ENCODE measurements around the gene FKBP5.

- TF ChIP-seq, protein P1, sequence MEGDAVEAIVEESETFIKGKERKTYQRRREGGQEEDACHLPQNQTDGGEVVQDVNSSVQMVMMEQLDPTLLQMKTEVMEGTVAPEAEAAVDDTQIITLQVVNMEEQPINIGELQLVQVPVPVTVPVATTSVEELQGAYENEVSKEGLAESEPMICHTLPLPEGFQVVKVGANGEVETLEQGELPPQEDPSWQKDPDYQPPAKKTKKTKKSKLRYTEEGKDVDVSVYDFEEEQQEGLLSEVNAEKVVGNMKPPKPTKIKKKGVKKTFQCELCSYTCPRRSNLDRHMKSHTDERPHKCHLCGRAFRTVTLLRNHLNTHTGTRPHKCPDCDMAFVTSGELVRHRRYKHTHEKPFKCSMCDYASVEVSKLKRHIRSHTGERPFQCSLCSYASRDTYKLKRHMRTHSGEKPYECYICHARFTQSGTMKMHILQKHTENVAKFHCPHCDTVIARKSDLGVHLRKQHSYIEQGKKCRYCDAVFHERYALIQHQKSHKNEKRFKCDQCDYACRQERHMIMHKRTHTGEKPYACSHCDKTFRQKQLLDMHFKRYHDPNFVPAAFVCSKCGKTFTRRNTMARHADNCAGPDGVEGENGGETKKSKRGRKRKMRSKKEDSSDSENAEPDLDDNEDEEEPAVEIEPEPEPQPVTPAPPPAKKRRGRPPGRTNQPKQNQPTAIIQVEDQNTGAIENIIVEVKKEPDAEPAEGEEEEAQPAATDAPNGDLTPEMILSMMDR (IDR thresholded peaks at IDR 0.05; ENCODE audit: insufficient read depth, low read length), result no peak
- TF ChIP-seq, protein P2, sequence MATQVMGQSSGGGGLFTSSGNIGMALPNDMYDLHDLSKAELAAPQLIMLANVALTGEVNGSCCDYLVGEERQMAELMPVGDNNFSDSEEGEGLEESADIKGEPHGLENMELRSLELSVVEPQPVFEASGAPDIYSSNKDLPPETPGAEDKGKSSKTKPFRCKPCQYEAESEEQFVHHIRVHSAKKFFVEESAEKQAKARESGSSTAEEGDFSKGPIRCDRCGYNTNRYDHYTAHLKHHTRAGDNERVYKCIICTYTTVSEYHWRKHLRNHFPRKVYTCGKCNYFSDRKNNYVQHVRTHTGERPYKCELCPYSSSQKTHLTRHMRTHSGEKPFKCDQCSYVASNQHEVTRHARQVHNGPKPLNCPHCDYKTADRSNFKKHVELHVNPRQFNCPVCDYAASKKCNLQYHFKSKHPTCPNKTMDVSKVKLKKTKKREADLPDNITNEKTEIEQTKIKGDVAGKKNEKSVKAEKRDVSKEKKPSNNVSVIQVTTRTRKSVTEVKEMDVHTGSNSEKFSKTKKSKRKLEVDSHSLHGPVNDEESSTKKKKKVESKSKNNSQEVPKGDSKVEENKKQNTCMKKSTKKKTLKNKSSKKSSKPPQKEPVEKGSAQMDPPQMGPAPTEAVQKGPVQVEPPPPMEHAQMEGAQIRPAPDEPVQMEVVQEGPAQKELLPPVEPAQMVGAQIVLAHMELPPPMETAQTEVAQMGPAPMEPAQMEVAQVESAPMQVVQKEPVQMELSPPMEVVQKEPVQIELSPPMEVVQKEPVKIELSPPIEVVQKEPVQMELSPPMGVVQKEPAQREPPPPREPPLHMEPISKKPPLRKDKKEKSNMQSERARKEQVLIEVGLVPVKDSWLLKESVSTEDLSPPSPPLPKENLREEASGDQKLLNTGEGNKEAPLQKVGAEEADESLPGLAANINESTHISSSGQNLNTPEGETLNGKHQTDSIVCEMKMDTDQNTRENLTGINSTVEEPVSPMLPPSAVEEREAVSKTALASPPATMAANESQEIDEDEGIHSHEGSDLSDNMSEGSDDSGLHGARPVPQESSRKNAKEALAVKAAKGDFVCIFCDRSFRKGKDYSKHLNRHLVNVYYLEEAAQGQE (IDR thresholded peaks at IDR 0.05; ENCODE audit: insufficient replicate concordance, low read depth), result no peak
- TF ChIP-seq POLR2AphosphoS5 (IDR thresholded peaks at IDR 0.05; ENCODE audit: low read depth) (no peak), SPI1 (IDR thresholded peaks at IDR 0.05; ENCODE audit: borderline replicate concordance, low read depth) (no peak), GABPA (IDR thresholded peaks at IDR 0.05; ENCODE audit: low read depth) (no peak)
Measured at GRCh38 chr6:35698858-35699257, 10.1 kb upstream of the FKBP5 start.
